ENCODE results near the gene EDN3.
"Not testable (repeated sequence)": the region's sequence is repeated elsewhere in the genome, so short reads cannot be mapped to it uniquely, and the experiment has no call there.

EDN3 gene

GRCh38 chr20:59355242-59355641 is 54.8 kb downstream of the EDN3 start:
- no peak for TF ChIP-seq ARNTL (CRISPR knock-in tag; IDR thresholded peaks at IDR 0.05; ENCODE audit: borderline replicate concordance, low read depth)
- TF ChIP-seq, protein P1, sequence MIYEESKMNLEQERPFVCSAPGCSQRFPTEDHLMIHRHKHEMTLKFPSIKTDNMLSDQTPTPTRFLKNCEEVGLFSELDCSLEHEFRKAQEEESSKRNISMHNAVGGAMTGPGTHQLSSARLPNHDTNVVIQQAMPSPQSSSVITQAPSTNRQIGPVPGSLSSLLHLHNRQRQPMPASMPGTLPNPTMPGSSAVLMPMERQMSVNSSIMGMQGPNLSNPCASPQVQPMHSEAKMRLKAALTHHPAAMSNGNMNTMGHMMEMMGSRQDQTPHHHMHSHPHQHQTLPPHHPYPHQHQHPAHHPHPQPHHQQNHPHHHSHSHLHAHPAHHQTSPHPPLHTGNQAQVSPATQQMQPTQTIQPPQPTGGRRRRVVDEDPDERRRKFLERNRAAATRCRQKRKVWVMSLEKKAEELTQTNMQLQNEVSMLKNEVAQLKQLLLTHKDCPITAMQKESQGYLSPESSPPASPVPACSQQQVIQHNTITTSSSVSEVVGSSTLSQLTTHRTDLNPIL (CRISPR knock-in tag; IDR thresholded peaks at IDR 0.05; ENCODE audit: low read depth): no peak
- ATAC-seq: no peak

GRCh38 chr20:59356662-59357165 is 56.3 kb downstream of the EDN3 start:
- ATAC-seq: no peak
- no peak for TF ChIP-seq ZFP3 (CRISPR knock-in tag; IDR thresholded peaks at IDR 0.05)

- not testable (repeated sequence) for ATAC-seq
Measured at GRCh38 chr20:59358793-59359192, 58.4 kb downstream of the EDN3 start.

DNA sequence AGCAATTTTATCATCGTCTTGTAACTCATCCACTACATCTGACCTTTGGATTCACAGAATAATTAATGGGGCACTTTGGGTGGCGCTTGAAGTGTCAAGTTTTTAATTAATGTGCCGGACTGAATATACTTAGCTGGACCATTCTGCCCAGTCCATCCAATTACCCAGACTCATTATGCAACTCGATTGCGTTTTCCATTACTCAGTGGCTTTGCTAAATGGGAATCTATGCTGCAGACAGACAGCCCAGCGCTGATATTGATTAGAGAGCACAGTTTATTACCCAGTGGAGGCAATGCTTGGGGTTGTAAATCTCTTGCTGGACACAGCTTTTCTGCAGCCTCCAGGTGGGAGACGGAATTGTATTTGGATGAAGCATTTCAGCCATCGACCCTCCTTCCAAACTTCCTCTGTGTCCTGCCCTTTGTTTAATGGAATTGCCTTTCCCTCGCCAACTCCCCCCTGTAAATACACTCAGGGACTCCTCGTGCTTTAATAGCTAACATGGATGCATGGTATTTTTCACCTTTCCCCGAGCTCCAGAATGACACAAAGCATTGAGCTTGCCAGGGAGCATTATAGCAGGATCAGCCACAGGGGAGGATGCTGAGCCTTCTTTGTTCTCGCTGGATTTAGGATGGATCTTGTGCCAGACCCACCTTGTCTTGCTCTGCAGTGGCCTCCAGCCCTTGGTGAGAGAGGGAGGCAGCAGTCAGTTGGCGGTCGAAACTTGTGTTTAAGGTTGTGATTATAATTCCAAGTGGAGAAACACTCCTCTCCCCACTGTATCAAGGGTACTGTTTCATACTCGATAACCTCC is 59.7 kb downstream of the EDN3 start:
- ATAC-seq: no peak
- TF ChIP-seq RARB (CRISPR knock-in tag; IDR thresholded peaks at IDR 0.05) (no peak), ZFP30 (CRISPR knock-in tag; IDR thresholded peaks at IDR 0.05) (no peak), POU6F1 (CRISPR knock-in tag; IDR thresholded peaks at IDR 0.05; ENCODE audit: borderline replicate concordance, low read depth) (no peak), ZNF70 (CRISPR knock-in tag; IDR thresholded peaks at IDR 0.05) (no peak)

DNA sequence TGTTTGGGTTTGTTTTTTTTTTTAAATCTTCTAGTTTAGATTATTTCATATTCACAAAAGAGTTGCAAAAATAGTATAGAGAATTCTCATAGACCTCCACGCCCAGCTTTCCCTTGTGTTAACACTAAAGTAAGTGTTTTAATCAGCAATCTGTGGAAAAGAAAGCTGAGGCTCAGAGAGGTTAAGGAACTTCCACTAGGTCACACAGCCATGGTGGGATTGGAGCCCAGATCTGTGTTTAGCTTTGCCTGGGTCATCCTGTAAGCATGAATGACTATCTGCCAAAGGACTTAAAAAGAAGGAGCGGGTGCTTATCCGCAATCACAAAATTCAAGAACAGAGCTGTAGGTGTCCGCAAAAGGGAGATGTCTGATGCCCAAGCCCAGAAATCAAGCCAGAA is 60.5 kb downstream of the EDN3 start:
- no peak for TF ChIP-seq ESRRG (CRISPR knock-in tag; IDR thresholded peaks at IDR 0.05)
- no peak for ATAC-seq

- no peak for ATAC-seq
- no peak for TF ChIP-seq OSR1 (CRISPR knock-in tag; IDR thresholded peaks at IDR 0.05)
- TF ChIP-seq ARNTL (CRISPR knock-in tag; IDR thresholded peaks at IDR 0.05; ENCODE audit: borderline replicate concordance, low read depth): no peak
- TF ChIP-seq BACH2 (CRISPR knock-in tag; IDR thresholded peaks at IDR 0.05; ENCODE audit: borderline replicate concordance): no peak
- no peak for TF ChIP-seq ISL1 (CRISPR knock-in tag; IDR thresholded peaks at IDR 0.05)
- TF ChIP-seq CSDC2 (CRISPR knock-in tag; IDR thresholded peaks at IDR 0.05): no peak
- TF ChIP-seq, protein P1 (CRISPR knock-in tag; IDR thresholded peaks at IDR 0.05; ENCODE audit: low read depth): no peak
- no peak for TF ChIP-seq ZFP3 (CRISPR knock-in tag; IDR thresholded peaks at IDR 0.05)
- TF ChIP-seq, protein P2, sequence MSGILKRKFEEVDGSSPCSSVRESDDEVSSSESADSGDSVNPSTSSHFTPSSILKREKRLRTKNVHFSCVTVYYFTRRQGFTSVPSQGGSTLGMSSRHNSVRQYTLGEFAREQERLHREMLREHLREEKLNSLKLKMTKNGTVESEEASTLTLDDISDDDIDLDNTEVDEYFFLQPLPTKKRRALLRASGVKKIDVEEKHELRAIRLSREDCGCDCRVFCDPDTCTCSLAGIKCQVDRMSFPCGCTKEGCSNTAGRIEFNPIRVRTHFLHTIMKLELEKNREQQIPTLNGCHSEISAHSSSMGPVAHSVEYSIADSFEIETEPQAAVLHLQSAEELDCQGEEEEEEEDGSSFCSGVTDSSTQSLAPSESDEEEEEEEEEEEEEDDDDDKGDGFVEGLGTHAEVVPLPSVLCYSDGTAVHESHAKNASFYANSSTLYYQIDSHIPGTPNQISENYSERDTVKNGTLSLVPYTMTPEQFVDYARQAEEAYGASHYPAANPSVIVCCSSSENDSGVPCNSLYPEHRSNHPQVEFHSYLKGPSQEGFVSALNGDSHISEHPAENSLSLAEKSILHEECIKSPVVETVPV (CRISPR knock-in tag; IDR thresholded peaks at IDR 0.05): no peak
- TF ChIP-seq ZC3H10 (CRISPR knock-in tag; IDR thresholded peaks at IDR 0.05): no peak
- TF ChIP-seq POU6F1 (CRISPR knock-in tag; IDR thresholded peaks at IDR 0.05; ENCODE audit: borderline replicate concordance, low read depth): no peak
- no peak for TF ChIP-seq ZFP30 (CRISPR knock-in tag; IDR thresholded peaks at IDR 0.05)
- no peak for TF ChIP-seq RARB (CRISPR knock-in tag; IDR thresholded peaks at IDR 0.05)
- no peak for TF ChIP-seq PPARA (CRISPR knock-in tag; IDR thresholded peaks at IDR 0.05; ENCODE audit: borderline replicate concordance)
- TF ChIP-seq, protein P3, sequence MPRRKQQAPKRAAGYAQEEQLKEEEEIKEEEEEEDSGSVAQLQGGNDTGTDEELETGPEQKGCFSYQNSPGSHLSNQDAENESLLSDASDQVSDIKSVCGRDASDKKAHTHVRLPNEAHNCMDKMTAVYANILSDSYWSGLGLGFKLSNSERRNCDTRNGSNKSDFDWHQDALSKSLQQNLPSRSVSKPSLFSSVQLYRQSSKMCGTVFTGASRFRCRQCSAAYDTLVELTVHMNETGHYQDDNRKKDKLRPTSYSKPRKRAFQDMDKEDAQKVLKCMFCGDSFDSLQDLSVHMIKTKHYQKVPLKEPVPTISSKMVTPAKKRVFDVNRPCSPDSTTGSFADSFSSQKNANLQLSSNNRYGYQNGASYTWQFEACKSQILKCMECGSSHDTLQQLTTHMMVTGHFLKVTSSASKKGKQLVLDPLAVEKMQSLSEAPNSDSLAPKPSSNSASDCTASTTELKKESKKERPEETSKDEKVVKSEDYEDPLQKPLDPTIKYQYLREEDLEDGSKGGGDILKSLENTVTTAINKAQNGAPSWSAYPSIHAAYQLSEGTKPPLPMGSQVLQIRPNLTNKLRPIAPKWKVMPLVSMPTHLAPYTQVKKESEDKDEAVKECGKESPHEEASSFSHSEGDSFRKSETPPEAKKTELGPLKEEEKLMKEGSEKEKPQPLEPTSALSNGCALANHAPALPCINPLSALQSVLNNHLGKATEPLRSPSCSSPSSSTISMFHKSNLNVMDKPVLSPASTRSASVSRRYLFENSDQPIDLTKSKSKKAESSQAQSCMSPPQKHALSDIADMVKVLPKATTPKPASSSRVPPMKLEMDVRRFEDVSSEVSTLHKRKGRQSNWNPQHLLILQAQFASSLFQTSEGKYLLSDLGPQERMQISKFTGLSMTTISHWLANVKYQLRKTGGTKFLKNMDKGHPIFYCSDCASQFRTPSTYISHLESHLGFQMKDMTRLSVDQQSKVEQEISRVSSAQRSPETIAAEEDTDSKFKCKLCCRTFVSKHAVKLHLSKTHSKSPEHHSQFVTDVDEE (CRISPR knock-in tag; IDR thresholded peaks at IDR 0.05): no peak
- no peak for TF ChIP-seq TCF4 (CRISPR knock-in tag; IDR thresholded peaks at IDR 0.05; ENCODE audit: borderline replicate concordance)
- TF ChIP-seq SNAI2 (CRISPR knock-in tag; IDR thresholded peaks at IDR 0.05): no peak
- TF ChIP-seq ZNF8 (CRISPR knock-in tag; IDR thresholded peaks at IDR 0.05): no peak
- TF ChIP-seq TOX (CRISPR knock-in tag; IDR thresholded peaks at IDR 0.05; ENCODE audit: borderline replicate concordance): no peak
Measured at GRCh38 chr20:59361411-59361810, 61.0 kb downstream of the EDN3 start.

All from SK-N-SH treated with all-trans-retinoic acid at 6 μM for 48 hours (cell line).